Right lobe of liver (tissue), 6 donors: Measurements from ENCODE around the gene CALD1. TPM values are rescaled to one million over a fixed set of nuclear protein-coding genes. Genes with fewer than 3 reads are reported as not detected.

Experiments used
- ATAC-seq, 4 donors: fragments of 200-7000 bp; cut with Tn5 transposase; one replicate each; pipeline ENCODE4 v1.9.1; 2020; ENCODE audit warnings: mild to moderate bottlenecking in 4 of 4, moderate library complexity in 4 of 4
- DNase-seq, 3 donors: peaks; one replicate each; pipeline ENCODE4 v3.0.0-alpha.2; 2020
- H3K27ac ChIP-seq, 3 donors: fragments of 200-600 bp; one replicate each; pipeline ENCODE4 v1.8.0; 2022
- H3K27me3 ChIP-seq, 2 donors: fragments of 200-600 bp; one replicate each; pipeline ENCODE4 v1.8.0; 2022
- H3K36me3 ChIP-seq, 4 donors: fragments of 200-600 bp; sonication (generic) in 1 of 4; one replicate each; pipeline versions ENCODE4 v1.5.1 to v1.8.0; 2017 to 2022; ENCODE audit warnings: control low read depth in 1 of 4
- H3K4me1 ChIP-seq, 4 donors: fragments of 200-600 bp; sonication (generic) in 1 of 4; one replicate each; pipeline versions ENCODE4 v1.5.1 to v1.8.0; 2017 to 2022; ENCODE audit warnings: control low read depth in 1 of 4
- H3K4me3 ChIP-seq, 3 donors: fragments of 200-600 bp; one replicate each; pipeline ENCODE4 v1.8.0; 2022
- H3K9me3 ChIP-seq, 4 donors: fragments of 200-600 bp; sonication (generic) in 1 of 4; one replicate each; pipeline versions ENCODE4 v1.5.1 to v1.8.0; 2017 to 2022; ENCODE audit warnings: control low read depth in 1 of 4
- CTCF ChIP-seq, 4 donors: fragments of 200-600 bp in 3 of 4; fragments of 450-650 bp in 1 of 4; IDR thresholded peaks; one replicate each; pipeline versions ENCODE4 v1.5.1 to v1.8.0; 2016 to 2022; ENCODE audit warnings: antibody characterized with exemption in 4 of 4, mild to moderate bottlenecking in 2 of 4
- POLR2A ChIP-seq: fragments of 450-650 bp; IDR thresholded peaks from one replicate; pipeline ENCODE4 v1.6.1; 2017; ENCODE audit warnings: antibody characterized with exemption, mild to moderate bottlenecking
- WGBS: methylation state at CpG from one replicate; pipeline ENCODE4 v1.1.6; 2018; ENCODE audit warnings: low coverage, low lambda C conversion rate; ENCODE audit not compliant: insufficient coverage; ENCODE audit errors: missing lambda C conversion rate; 5-methylcytosine and 5-hydroxymethylcytosine counted together
- intact Hi-C, 2 donors: fragments of 100-400 bp; cut with DNase I; formaldehyde crosslinking; loops; one replicate each; pipeline versions ENCODE4 v1.11.2 to v1.14.1; 2022
- total RNA-seq, 6 experiments: library from RNA; depleted of rRNA in 2 of 6; stranded (reverse); fragments of >200 nt in 2 of 6; fragmentation: NEBNext Ultra II Directional in 3 of 6; extraction: Animal tissue kit (Norgen Biotek cat#: 25700) in 3 of 6; gene quantifications; one replicate each; pipeline versions ENCODE4 v1.1.0 to v1.2.4, GENCODE V29; 2016 to 2023
- donor health status: DM: no; HTN: yes; CAD: no.
- donor health status: DM: no; HTN: no; CAD: no.
- donor health status: DM: no; HTN: no; CAD: no.
- donor health status: DM: no; HTN: yes; CAD: no.
- donor health status: DM: no; HTN: yes; CAD: no.

Gene CALD1
- total RNA-seq, 6 experiments from 2014 or later = 110 to 181 (median 131) TPM

GRCh38 chr7:134774119-134774518, 5.3 kb upstream of the CALD1 start:
- 70% methylated on average over 2 of the region's 3 CpGs for WGBS
- no peaks in the 10 kb centered on the region for H3K4me1 ChIP-seq
- H3K36me3 ChIP-seq = no peaks in the 10 kb centered on the region
- H3K27ac ChIP-seq = no peak overlapping the region
- no peak for ATAC-seq
- DNase-seq = no peak
- H3K4me3 ChIP-seq = no peak overlapping the region
- no peaks in the 10 kb centered on the region for H3K27me3 ChIP-seq
- no peak for TF ChIP-seq POLR2A
- no peak for TF ChIP-seq CTCF (IDR thresholded peaks at IDR 0.05)
- H3K9me3 ChIP-seq = no peaks in the 10 kb centered on the region
- intact Hi-C loops = no loop called here

DNA sequence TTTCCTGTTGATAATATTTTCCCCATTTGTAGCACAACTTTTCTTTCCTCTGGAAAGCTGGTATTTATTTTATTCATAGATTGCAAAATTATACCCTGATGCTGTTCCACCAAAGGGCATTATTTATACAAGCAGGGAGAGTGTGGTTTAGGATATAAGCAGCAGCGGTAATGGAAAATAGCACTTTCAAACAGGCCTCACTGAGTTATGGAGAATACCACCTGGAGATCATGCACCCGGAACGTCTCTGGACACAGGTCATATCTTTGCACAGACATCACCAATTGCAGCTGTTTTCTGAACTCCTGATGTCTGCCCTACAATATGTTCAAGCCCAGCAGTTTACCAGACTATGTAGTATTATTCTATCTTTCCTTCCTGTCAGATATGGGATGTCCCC, 2.0 kb upstream of the CALD1 start:
- no peaks in the 10 kb centered on the region for H3K9me3 ChIP-seq
- WGBS = 73% methylated on average over 3 of the region's 3 CpGs
- DNase-seq = no peak
- no peaks in the 10 kb centered on the region for H3K27me3 ChIP-seq
- ATAC-seq = peak in 2 of 4 donors; percentile 19 to 39
- no peak overlapping the region for H3K27ac ChIP-seq
- no peaks in the 10 kb centered on the region for H3K4me1 ChIP-seq
- TF ChIP-seq CTCF (IDR thresholded peaks at IDR 0.05) = no peak
- TF ChIP-seq POLR2A = no peak
- no peaks in the 10 kb centered on the region for H3K36me3 ChIP-seq
- H3K4me3 ChIP-seq = no peak overlapping the region
- intact Hi-C loops = no loop called here

- intact Hi-C loops = no loop called here
- Histone ChIP-seq H3K4me1 (no peaks in the 10 kb centered on the region), H3K9me3 (no peaks in the 10 kb centered on the region), H3K4me3 (no peak overlapping the region), H3K36me3 (no peaks in the 10 kb centered on the region), H3K27me3 (no peaks in the 10 kb centered on the region), H3K27ac (peak overlapping the region in 1 of 3 donors; percentile 63)
- WGBS = 61% methylated on average over 2 of the region's 2 CpGs
- TF ChIP-seq POLR2A (no peak), CTCF (IDR thresholded peaks at IDR 0.05) (no peak)
- no peak for DNase-seq
- ATAC-seq = peak in 1 of 4 donors; percentile 28
Measured at GRCh38 chr7:134777908-134778580, 1.4 kb upstream of the CALD1 start.

GRCh38 chr7:134779741-134780065, 269 bp downstream of the CALD1 start:
- H3K36me3 ChIP-seq = no peaks in the 10 kb centered on the region
- no peaks in the 10 kb centered on the region for H3K9me3 ChIP-seq
- ATAC-seq = peak; percentile 18 to 48 (median 32)
- H3K27ac ChIP-seq = peak overlapping the region; percentile 22 to 63 (median 51)
- TF ChIP-seq CTCF (IDR thresholded peaks at IDR 0.05) (no peak), POLR2A (no peak)
- peak overlapping the region; percentile 11 to 39 (median 35) for H3K4me3 ChIP-seq
- 31% methylated on average over 4 of the region's 4 CpGs for WGBS
- no peaks in the 10 kb centered on the region for H3K4me1 ChIP-seq
- H3K27me3 ChIP-seq = no peaks in the 10 kb centered on the region
- DNase-seq = no peak
- intact Hi-C loops = no loop called here
